ENCODE measurements around the gene DRC3.
"Not testable (repeated sequence)": the region's sequence is repeated elsewhere in the genome, so short reads cannot be mapped to it uniquely, and the experiment has no call there.

DRC3 gene

DNA sequence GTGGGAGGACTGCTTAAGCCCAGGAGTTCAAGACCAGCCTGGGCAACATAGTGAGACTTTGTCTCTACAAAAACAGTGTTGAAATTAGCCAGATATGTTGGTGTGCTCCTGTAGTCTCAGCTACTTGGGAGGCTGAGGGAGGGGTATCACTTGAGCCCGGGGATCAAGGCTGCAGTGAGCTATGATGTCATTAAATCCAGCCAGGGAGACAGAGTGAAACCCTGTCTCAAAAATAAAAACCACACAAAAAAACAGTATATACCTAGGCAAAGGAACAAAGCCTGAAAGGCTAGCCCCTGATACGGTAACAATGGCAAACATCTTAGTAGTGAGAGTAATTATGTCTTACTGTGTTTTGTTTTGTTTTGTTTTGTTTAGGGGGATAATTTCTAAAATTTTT, 38.4 kb upstream of the DRC3 start:
- H3K27ac ChIP-seq (ENCODE audit: low read length) = no peak overlapping the region
- no peak overlapping the region for H3K4me3 ChIP-seq (ENCODE audit: low read length)
- no peaks in the 10 kb centered on the region for H3K36me3 ChIP-seq (ENCODE audit: control insufficient read depth, low read depth, low read length)
- H3K27me3 ChIP-seq (ENCODE audit: control insufficient read depth, insufficient read depth, low read length) = no peaks in the 10 kb centered on the region
- H3K4me1 ChIP-seq (ENCODE audit: control insufficient read depth, low read depth, low read length) = no peaks in the 10 kb centered on the region
- H3K9me3 ChIP-seq (ENCODE audit: control insufficient read depth, low read depth, low read length) = no peaks in the 10 kb centered on the region
- no peak overlapping the region for H3K9ac ChIP-seq (ENCODE audit: low read length)

DNA sequence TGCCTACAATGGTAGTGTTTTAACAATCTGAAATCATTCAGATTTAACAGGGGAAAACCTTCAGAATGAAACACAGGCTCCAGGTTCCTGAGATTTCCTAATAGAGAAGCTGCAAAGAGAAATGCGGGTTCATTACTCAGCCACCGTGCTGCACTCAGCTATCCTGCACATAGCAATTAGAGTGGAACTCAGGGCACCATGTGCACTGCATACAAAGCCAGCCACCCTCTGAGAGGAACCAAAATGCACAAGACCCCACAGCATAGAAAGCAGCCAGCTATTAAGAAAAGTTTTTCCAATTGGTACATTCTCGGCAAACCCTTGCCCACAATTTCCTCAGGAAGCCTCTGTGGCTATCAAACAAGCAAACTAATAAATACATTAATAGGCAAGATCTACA, 37.9 kb upstream of the DRC3 start:
- no peaks in the 10 kb centered on the region for H3K9me3 ChIP-seq (ENCODE audit: control insufficient read depth, low read depth, low read length)
- no peaks in the 10 kb centered on the region for H3K4me1 ChIP-seq (ENCODE audit: control insufficient read depth, low read depth, low read length)
- no peak overlapping the region for H3K27ac ChIP-seq (ENCODE audit: low read length)
- no peak overlapping the region for H3K9ac ChIP-seq (ENCODE audit: low read length)
- H3K36me3 ChIP-seq (ENCODE audit: control insufficient read depth, low read depth, low read length) = no peaks in the 10 kb centered on the region
- no peaks in the 10 kb centered on the region for H3K27me3 ChIP-seq (ENCODE audit: control insufficient read depth, insufficient read depth, low read length)
- no peak overlapping the region for H3K4me3 ChIP-seq (ENCODE audit: low read length)

GRCh38 chr17:17935321-17936271, 37.1 kb upstream of the DRC3 start:
- H3K9me3 ChIP-seq (ENCODE audit: control insufficient read depth, low read depth, low read length) = no peaks in the 10 kb centered on the region
- no peaks in the 10 kb centered on the region for H3K27me3 ChIP-seq (ENCODE audit: control insufficient read depth, insufficient read depth, low read length)
- no peak overlapping the region for H3K4me3 ChIP-seq (ENCODE audit: low read length)
- H3K36me3 ChIP-seq (ENCODE audit: control insufficient read depth, low read depth, low read length) = no peaks in the 10 kb centered on the region
- H3K4me1 ChIP-seq (ENCODE audit: control insufficient read depth, low read depth, low read length) = no peaks in the 10 kb centered on the region
- no peak overlapping the region for H3K27ac ChIP-seq (ENCODE audit: low read length)
- no peak overlapping the region for H3K9ac ChIP-seq (ENCODE audit: low read length)

GRCh38 chr17:17937201-17937853, 35.3 kb upstream of the DRC3 start:
- Histone ChIP-seq H3K27me3 (ENCODE audit: control insufficient read depth, insufficient read depth, low read length) (no peaks in the 10 kb centered on the region), H3K36me3 (ENCODE audit: control insufficient read depth, low read depth, low read length) (no peaks in the 10 kb centered on the region), H3K4me1 (ENCODE audit: control insufficient read depth, low read depth, low read length) (no peaks in the 10 kb centered on the region), H3K27ac (ENCODE audit: low read length) (no peak overlapping the region), H3K9ac (ENCODE audit: low read length) (no peak overlapping the region), H3K4me3 (ENCODE audit: low read length) (no peak overlapping the region), H3K9me3 (ENCODE audit: control insufficient read depth, low read depth, low read length) (no peaks in the 10 kb centered on the region)

DNA sequence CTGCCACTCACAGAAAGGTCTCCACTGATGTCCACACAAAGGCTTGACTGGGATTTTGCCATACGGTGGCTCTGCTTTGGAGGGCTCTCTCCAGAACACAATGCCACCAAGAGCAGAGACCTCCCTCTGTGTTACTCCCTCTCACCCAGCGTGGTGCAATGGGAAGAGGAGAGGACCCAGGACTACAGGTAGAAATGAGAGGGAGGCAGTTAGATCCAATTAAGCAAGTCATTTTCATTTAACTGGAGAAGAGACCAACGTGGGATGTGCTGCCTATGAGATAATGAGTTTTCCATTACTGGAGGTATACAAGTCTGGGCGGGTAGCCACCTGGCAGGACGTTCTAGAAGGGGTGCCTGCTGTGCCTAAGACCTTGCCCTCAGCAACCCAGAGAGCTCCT, 34.7 kb upstream of the DRC3 start:
- no peak overlapping the region for H3K4me3 ChIP-seq (ENCODE audit: low read length)
- no peaks in the 10 kb centered on the region for H3K36me3 ChIP-seq (ENCODE audit: control insufficient read depth, low read depth, low read length)
- H3K9me3 ChIP-seq (ENCODE audit: control insufficient read depth, low read depth, low read length) = no peaks in the 10 kb centered on the region
- H3K27ac ChIP-seq (ENCODE audit: low read length) = no peak overlapping the region
- peaks cover 1% of the 10 kb centered on the region for H3K4me1 ChIP-seq (ENCODE audit: control insufficient read depth, low read depth, low read length)
- H3K27me3 ChIP-seq (ENCODE audit: control insufficient read depth, insufficient read depth, low read length) = no peaks in the 10 kb centered on the region
- no peak overlapping the region for H3K9ac ChIP-seq (ENCODE audit: low read length)

GRCh38 chr17:17938388-17939107, 34.1 kb upstream of the DRC3 start:
- no peaks in the 10 kb centered on the region for H3K27me3 ChIP-seq (ENCODE audit: control insufficient read depth, insufficient read depth, low read length)
- H3K4me3 ChIP-seq (ENCODE audit: low read length) = no peak overlapping the region
- H3K36me3 ChIP-seq (ENCODE audit: control insufficient read depth, low read depth, low read length) = no peaks in the 10 kb centered on the region
- no peak overlapping the region for H3K27ac ChIP-seq (ENCODE audit: low read length)
- peaks cover 7% of the 10 kb centered on the region for H3K4me1 ChIP-seq (ENCODE audit: control insufficient read depth, low read depth, low read length)
- no peak overlapping the region for H3K9ac ChIP-seq (ENCODE audit: low read length)
- H3K9me3 ChIP-seq (ENCODE audit: control insufficient read depth, low read depth, low read length) = no peaks in the 10 kb centered on the region

DNA sequence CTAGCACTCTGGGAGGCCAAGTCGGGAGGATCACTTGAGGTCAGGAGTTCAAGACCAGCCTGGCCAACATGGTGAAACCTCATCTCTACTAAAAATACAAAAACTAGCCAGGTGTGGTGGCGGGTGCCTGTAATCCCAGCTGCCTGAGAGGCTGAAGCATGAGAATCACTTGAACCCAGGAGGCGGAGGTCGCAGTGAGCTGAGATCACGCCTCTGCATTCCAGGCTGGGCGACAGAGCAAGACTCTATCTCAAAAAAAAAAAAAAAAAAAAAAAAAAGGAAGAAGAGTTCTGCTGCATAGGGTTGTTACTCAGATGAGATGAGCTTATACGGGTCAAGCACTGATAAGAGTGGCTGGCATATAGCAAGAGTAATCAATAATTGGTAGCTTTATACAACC, 32.7 kb upstream of the DRC3 start:
- not testable (repeated sequence) for H3K4me3 ChIP-seq (ENCODE audit: low read length); H3K27ac ChIP-seq (ENCODE audit: low read length); H3K36me3 ChIP-seq (ENCODE audit: control insufficient read depth, low read depth, low read length); H3K9me3 ChIP-seq (ENCODE audit: control insufficient read depth, low read depth, low read length); H3K27me3 ChIP-seq (ENCODE audit: control insufficient read depth, insufficient read depth, low read length); H3K9ac ChIP-seq (ENCODE audit: low read length)
- peaks cover 10% of the 10 kb centered on the region for H3K4me1 ChIP-seq (ENCODE audit: control insufficient read depth, low read depth, low read length)

DNA sequence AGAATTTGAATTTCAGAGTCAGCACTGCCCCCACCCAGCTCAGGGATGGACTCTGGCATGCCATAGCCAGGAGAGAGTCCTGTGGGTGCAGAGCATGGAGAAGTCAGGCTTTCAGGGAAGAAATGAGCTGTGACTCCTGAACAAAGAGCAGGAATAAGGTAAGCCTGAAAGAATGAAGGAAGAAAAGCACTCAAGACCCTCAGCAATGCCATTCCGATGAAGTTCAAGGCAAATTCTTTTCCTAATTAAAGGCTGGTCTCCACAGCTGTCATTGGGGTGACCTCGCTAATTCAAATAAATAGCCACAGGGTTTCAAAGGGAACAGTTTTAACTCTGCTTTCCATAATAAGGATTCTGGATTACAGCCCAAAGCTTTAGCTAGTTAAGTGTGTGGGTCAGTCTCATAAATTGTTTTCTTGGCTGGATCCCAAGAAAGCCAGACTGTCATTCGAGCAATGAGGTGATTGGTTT, 32.2 kb upstream of the DRC3 start:
- no peak overlapping the region for H3K9ac ChIP-seq (ENCODE audit: low read length)
- no peaks in the 10 kb centered on the region for H3K9me3 ChIP-seq (ENCODE audit: control insufficient read depth, low read depth, low read length)
- no peak overlapping the region for H3K4me3 ChIP-seq (ENCODE audit: low read length)
- H3K4me1 ChIP-seq (ENCODE audit: control insufficient read depth, low read depth, low read length) = peaks cover 10% of the 10 kb centered on the region
- no peaks in the 10 kb centered on the region for H3K27me3 ChIP-seq (ENCODE audit: control insufficient read depth, insufficient read depth, low read length)
- H3K36me3 ChIP-seq (ENCODE audit: control insufficient read depth, low read depth, low read length) = no peaks in the 10 kb centered on the region
- H3K27ac ChIP-seq (ENCODE audit: low read length) = no peak overlapping the region

GRCh38 chr17:17941015-17941414, 31.6 kb upstream of the DRC3 start:
- Histone ChIP-seq H3K27ac (ENCODE audit: low read length) (no peak overlapping the region), H3K4me1 (ENCODE audit: control insufficient read depth, low read depth, low read length) (peaks cover 10% of the 10 kb centered on the region), H3K4me3 (ENCODE audit: low read length) (no peak overlapping the region), H3K9me3 (ENCODE audit: control insufficient read depth, low read depth, low read length) (no peaks in the 10 kb centered on the region), H3K36me3 (ENCODE audit: control insufficient read depth, low read depth, low read length) (no peaks in the 10 kb centered on the region), H3K27me3 (ENCODE audit: control insufficient read depth, insufficient read depth, low read length) (no peaks in the 10 kb centered on the region), H3K9ac (ENCODE audit: low read length) (no peak overlapping the region)

DNA sequence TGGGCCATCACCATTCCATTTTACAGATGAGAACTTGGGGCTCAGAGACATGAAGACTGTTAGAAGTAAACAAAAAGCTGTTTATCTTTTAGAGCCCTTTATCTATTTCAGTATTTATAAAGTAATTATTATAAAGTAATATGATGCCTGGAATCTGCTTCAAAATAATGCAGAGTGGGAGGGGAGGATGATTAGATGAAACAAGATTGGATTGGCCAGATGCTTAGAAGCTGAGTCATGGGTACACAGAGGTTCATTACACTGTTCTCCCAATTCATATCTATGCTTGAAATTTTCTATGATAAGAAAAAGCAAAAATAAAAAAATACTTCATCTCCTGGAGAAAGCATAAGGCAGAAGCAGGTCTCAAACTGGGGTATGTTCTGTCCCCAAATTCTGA, 29.8 kb upstream of the DRC3 start:
- Histone ChIP-seq H3K9me3 (ENCODE audit: control insufficient read depth, low read depth, low read length) (no peaks in the 10 kb centered on the region), H3K36me3 (ENCODE audit: control insufficient read depth, low read depth, low read length) (no peaks in the 10 kb centered on the region), H3K4me1 (ENCODE audit: control insufficient read depth, low read depth, low read length) (peaks cover 10% of the 10 kb centered on the region), H3K27me3 (ENCODE audit: control insufficient read depth, insufficient read depth, low read length) (no peaks in the 10 kb centered on the region), H3K27ac (ENCODE audit: low read length) (no peak overlapping the region), H3K9ac (ENCODE audit: low read length) (no peak overlapping the region), H3K4me3 (ENCODE audit: low read length) (no peak overlapping the region)

DNA sequence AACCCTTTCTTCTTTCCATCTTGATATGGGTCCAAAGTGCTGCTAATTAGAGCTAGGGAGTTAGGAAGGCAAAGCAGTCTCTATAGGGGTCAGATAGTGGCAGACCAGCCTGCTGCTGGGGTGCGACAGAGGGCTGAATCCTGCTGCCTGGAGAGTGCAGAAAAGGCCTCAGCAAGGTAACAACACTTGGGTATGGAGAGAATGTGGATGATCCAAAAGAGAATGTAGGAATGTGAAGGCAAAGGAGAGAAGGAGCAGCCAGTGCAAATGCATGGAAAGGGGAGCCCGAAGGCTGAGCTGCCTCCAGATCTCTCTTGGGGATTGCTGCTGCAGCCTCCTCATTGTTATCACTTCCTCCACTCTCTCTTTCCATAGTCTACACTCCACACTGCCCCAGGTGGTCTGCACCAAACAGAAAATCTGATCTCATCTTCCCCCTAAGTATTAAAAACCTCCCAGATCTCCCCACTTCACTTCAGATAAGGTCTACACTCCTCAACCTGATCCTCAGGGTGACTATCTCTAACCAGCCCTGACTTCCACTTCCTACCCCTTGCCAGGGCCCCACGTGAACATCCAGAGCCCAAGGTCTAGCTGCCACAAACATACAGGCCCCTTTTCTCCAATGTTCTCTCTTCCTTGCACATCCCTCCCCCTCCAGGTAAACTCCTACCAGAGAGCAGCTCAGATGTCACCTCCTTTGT, 29.2 kb upstream of the DRC3 start:
- Histone ChIP-seq H3K4me1 (ENCODE audit: control insufficient read depth, low read depth, low read length) (peaks cover 10% of the 10 kb centered on the region), H3K4me3 (ENCODE audit: low read length) (no peak overlapping the region), H3K36me3 (ENCODE audit: control insufficient read depth, low read depth, low read length) (no peaks in the 10 kb centered on the region)

More for the DNA sequence above, 29.2 kb upstream of the DRC3 start:
- Histone ChIP-seq H3K27me3 (ENCODE audit: control insufficient read depth, insufficient read depth, low read length) (no peaks in the 10 kb centered on the region), H3K9me3 (ENCODE audit: control insufficient read depth, low read depth, low read length) (no peaks in the 10 kb centered on the region), H3K9ac (ENCODE audit: low read length) (no peak overlapping the region), H3K27ac (ENCODE audit: low read length) (no peak overlapping the region)
